HG02870 (cell line): Measurements from ENCODE around the gene PSMC3IP.
"Not testable (repeated sequence)": the region's sequence is repeated elsewhere in the genome, so short reads cannot be mapped to it uniquely, and the experiment has no call there.

Experiments used
- ATAC-seq: cut with Tn5 transposase; IDR thresholded peaks from one replicate; pipeline ENCODE4 v1.9.1; 2021; ENCODE audit warnings: mild to moderate bottlenecking, moderate library complexity; ENCODE audit not compliant: unreplicated experiment

Gene PSMC3IP

GRCh38 chr17:42562388-42563142 is 15.0 kb downstream of the PSMC3IP start:
- ATAC-seq: no peak

GRCh38 chr17:42561897-42562387 is 15.6 kb downstream of the PSMC3IP start, which contains the start of gene COASY:
Gene COASY, plus strand, starts transcription at chr17:42562148. Its CDS starts 475 bp downstream, at chr17:42562623.
- peak; percentile 64 for ATAC-seq

DNA sequence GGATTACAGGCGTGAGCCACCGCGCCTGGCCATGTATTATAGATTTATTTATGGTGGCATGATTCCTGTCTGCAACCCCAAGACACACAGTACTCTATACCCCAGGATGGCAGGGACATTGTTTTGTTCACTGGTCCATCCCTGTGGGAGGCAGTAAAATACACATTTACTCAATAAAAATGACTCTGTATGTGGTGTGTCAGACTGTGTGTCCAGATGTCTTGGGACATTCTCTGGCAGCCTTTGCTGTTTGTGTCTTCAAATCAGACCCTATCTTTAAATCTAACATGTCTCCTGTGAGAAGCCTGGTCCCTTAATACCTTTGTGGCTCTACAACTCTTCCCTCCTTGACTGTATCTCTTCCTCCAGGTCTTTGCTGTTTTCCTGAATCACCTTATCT is 17.3 kb downstream of the PSMC3IP start:
- ATAC-seq: no peak

DNA sequence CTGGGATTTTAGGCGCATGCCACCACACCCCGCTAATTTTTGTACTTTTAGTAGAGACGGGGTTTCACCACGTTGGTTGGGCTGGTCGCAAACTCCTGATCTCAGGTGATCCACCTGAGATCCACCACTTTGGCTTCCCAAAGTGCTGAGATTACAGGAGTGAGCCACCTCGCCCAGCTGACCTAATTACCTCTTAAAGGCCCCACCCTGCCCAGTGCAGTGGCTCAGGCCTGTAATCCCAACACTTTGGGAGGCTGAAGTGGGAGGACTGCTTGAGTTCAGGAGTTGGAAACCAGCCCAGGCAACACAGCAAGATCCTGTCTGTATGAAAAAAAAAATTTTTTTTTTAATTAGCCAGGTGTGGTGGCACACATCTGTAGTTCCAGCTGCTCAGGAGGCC is 18.5 kb downstream of the PSMC3IP start:
- no peak for ATAC-seq

DNA sequence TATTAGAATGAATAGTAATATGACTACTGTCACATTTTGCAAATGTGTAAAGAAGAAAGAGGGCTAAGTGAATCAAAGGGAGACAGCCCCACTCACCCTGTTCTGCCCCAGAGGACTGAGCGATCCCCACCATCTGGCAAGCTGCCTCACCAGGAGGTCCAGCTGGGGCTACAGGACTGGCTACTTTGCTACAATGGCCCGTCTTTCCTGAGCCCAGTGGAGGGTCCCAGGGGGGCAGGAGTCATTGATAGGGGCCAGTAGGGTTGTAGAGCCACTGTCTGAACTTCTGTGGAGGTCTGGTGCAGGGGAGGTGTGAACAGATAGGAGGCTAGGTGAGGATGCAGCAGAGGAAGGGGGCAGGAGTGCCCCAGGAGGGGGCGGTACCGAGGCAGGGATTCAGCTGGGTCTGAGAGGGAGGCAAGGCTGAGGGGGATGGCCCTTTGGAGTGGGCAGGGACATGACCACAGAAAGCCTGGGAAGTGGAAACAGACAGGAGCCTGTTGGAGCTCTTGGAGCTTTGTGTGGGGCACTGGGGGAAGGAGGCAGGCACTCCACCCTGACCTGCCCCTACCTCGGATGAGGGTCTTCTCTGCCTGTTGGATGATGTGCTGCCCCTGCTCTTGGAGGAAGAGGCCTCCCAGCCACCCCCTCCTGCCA is 21.4 kb downstream of the PSMC3IP start:
- ATAC-seq: not testable (repeated sequence)

DNA sequence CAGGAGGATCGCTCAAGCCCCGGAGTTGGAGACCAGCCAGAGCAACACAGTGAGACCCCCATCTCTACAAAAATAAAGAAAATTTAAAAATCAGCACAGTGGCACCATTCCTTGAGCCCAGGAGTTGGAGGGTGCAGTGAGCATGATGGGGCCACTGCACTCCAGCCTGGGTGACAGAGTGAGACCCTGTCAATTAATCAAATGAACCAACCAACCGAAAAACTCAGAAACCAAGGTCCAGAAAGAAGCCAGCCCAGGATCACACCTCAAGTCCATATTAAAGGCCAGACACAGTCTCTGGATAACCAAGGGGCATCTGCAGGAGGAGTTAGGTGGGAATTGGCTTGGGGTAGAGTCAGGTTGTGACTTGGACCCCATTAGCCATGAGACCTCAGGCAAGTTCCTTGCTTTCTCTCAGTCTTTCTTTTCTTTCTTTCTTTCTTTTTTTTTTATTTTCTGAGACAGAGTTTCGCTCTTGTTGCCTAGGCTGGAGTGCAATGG is 22.4 kb downstream of the PSMC3IP start:
- ATAC-seq: no peak

GRCh38 chr17:42554250-42555121 is 23.0 kb downstream of the PSMC3IP start:
- peak; percentile 59 for ATAC-seq

DNA sequence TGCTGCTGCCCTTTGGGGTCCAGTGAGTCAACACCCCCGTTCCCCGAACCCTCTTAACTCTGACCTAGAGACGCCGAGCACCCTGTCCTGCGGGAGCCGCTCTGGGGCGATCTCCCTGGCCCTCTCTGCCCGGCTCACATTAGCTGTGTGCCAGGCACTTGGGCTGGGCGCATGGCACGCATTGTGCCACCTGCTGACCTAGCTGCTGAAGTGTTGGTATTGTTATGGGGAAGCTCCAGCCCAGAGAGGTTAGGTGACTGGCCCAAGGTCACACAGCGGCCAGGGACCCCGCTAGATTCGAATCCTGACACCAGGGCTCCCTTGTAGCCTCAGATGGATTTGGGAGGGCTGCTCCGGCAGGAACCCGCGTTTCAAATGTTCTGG is 23.7 kb downstream of the PSMC3IP start:
- ATAC-seq: no peak

- ATAC-seq: no peak
These were observed 24.2 kb downstream of the PSMC3IP start for GRCh38 chr17:42553161-42553818.

- not testable (repeated sequence) for ATAC-seq
These were observed 24.8 kb downstream of the PSMC3IP start, which contains the start of gene HSD17B1 for GRCh38 chr17:42552736-42553135. Gene HSD17B1, plus strand, starts transcription at chr17:42552923. Its CDS starts 11 bp downstream, at chr17:42552934.

DNA sequence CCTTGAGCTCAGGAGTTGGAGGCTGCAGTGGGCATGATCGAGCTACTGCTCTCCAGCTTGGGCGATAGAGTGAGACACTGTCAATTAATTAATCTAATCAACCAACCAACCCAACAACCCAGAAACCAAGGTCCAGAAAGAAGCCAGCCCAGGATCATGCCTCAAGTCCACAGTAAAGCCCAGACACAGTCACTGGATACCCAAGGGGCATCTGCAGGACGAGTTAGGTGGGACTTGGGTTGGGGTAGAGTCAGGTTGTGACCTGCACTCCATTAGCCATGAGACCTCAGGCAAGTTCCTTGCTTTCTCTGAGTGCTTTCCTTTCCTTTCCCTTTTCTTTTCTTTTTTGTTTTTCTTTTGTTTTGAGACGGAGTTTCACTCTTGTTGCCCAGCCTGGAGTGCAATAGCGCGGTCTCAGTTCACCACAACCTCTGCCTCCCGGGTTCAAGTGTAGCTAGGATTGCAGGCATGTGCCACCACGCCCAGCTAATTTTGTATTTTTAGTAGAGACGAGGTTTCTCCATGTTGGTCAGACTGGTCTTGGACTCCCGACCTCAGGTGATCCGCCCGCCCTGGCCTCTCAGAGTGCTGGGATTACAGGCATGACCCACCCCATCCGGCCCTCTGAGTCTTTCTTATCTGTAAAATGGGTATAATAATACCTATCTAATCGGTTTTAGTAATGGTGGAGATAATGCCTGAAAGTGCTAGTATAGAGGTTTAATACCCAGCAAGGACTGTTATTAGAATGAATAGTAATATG is 28.4 kb downstream of the PSMC3IP start:
- no peak for ATAC-seq

DNA sequence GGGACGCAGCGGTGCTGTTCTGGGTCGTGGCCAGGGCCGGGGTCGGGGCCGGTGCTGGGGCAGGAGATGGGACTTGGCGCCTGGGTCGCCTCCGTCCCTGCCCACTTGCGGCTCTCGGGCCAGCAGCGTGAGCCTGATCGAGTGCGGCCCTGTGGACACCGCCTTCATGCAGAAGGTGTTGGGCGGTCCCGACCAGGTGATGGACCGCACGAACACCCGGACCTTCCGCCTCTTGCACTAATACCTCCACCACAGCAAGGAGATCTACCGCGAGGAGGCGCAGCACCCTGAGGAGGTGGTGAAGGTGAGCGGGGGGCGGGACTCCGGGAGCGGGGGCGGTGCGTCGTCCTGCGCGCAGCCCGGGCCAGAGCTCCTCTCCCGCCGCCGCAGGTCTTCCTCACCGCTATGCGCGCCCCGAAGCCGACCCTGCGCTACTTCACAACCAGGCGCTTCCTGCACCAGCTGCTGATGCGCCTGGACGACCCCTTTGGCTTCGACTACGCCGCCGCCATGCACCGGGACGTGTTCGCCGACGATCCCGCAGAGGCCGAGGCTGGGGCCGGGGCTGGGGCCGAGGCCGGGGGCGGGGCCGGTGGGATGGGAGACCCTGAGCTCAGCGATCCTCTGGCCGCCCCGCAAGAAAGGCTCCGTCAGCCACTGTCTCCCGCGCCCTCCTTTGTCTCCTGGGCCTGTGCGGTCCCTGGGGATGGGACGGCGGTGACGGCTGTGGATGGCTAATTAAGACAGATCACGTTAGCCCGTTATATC is 29.3 kb downstream of the PSMC3IP start:
- ATAC-seq: no peak

- no peak for ATAC-seq
These were observed 29.8 kb downstream of the PSMC3IP start for GRCh38 chr17:42547698-42548069.

DNA sequence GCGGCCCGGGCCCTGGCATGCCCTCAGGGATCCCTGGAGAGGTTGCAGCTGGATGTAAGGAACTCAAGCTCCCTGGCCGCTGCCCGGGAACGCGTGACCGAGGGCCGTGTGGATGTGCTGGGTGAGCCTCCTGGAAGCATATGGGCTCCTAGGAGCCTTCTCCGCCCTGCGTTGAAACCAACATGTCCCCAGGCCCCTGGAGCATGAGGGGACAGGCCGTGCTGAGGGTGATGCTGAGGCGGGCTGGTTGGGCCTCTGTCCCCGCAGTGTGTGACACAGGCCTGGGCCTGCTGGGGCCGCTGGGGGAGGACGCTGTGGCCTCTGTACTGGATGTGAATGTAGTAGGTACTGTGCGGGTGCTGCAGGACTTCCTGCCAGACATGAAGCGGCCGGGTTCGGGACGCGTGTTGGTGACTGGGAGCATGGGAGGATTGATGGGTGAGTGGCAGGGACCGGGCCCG is 30.5 kb downstream of the PSMC3IP start:
- ATAC-seq: no peak

GRCh38 chr17:42545755-42546505 is 31.6 kb downstream of the PSMC3IP start:
- not testable (repeated sequence) for ATAC-seq

GRCh38 chr17:42544874-42545283 is 32.6 kb downstream of the PSMC3IP start:
- ATAC-seq: no peak

DNA sequence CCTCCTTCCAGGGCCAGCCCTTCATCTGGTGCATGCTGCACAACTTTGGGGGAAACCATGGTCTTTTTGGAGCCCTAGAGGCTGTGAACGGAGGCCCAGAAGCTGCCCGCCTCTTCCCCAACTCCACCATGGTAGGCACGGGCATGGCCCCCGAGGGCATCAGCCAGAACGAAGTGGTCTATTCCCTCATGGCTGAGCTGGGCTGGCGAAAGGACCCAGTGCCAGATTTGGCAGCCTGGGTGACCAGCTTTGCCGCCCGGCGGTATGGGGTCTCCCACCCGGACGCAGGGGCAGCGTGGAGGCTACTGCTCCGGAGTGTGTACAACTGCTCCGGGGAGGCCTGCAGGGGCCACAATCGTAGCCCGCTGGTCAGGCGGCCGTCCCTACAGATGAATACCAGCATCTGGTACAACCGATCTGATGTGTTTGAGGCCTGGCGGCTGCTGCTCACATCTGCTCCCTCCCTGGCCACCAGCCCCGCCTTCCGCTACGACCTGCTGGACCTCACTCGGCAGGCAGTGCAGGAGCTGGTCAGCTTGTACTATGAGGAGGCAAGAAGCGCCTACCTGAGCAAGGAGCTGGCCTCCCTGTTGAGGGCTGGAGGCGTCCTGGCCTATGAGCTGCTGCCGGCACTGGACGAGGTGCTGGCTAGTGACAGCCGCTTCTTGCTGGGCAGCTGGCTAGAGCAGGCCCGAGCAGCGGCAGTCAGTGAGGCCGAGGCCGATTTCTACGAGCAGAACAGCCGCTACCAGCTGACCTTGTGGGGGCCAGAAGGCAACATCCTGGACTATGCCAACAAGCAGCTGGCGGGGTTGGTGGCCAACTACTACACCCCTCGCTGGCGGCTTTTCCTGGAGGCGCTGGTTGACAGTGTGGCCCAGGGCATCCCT is 34.1 kb downstream of the PSMC3IP start:
- no peak for ATAC-seq
